ENCODE data around the gene AEBP1. TPM values are rescaled to one million over a fixed set of nuclear protein-coding genes. Genes with fewer than 3 reads are reported as not detected.
A peak's percentile ranks its signal among the peaks of the same experiment; 100 is the strongest.

AEBP1 gene
- total RNA-seq, 4 donors from 2014 or later = 33.9 to 151 (median 89.0) TPM

DNA sequence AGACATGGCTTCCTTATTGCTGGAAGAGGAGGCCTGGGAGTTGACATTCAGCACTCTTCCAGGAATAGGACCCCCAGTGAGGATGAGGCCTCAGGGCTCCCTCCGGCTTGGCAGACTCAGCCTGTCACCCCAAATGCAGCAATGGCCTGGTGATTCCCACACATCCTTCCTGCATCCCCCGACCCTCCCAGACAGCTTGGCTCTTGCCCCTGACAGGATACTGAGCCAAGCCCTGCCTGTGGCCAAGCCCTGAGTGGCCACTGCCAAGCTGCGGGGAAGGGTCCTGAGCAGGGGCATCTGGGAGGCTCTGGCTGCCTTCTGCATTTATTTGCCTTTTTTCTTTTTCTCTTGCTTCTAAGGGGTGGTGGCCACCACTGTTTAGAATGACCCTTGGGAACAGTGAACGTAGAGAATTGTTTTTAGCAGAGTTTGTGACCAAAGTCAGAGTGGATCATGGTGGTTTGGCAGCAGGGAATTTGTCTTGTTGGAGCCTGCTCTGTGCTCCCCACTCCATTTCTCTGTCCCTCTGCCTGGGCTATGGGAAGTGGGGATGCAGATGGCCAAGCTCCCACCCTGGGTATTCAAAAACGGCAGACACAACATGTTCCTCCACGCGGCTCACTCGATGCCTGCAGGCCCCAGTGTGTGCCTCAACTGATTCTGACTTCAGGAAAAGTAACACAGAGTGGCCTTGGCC is 43.0 kb upstream of the AEBP1 start:
- Histone ChIP-seq H3K4me1 (peaks cover 16 to 19% (median 17%) of the 10 kb centered on the region in 4 donors), H3K27me3 (no peaks in the 10 kb centered on the region), H3K4me3 (no peak overlapping the region), H3K36me3 (peaks cover 0 to 55% (median 26%) of the 10 kb centered on the region in 4 donors), H3K9me3 (no peaks in the 10 kb centered on the region), H3K27ac (no peak overlapping the region)
- intact Hi-C loops (cut with DNase I; ENCODE audit: low total_unique reads) = no loop called here
- 86% methylated on average over 8 of the region's 8 CpGs; no CpG with 5 or more reads in 1 of the 2 donors for WGBS, 2 donors (ENCODE audit: low coverage in 1 of 2)
- TF ChIP-seq, protein P1, sequence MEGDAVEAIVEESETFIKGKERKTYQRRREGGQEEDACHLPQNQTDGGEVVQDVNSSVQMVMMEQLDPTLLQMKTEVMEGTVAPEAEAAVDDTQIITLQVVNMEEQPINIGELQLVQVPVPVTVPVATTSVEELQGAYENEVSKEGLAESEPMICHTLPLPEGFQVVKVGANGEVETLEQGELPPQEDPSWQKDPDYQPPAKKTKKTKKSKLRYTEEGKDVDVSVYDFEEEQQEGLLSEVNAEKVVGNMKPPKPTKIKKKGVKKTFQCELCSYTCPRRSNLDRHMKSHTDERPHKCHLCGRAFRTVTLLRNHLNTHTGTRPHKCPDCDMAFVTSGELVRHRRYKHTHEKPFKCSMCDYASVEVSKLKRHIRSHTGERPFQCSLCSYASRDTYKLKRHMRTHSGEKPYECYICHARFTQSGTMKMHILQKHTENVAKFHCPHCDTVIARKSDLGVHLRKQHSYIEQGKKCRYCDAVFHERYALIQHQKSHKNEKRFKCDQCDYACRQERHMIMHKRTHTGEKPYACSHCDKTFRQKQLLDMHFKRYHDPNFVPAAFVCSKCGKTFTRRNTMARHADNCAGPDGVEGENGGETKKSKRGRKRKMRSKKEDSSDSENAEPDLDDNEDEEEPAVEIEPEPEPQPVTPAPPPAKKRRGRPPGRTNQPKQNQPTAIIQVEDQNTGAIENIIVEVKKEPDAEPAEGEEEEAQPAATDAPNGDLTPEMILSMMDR (IDR thresholded peaks at IDR 0.05) = no peak
- TF ChIP-seq EP300 (IDR thresholded peaks at IDR 0.05; ENCODE audit: low read depth) (no peak), POLR2A (IDR thresholded peaks at IDR 0.05) (no peak), POLR2AphosphoS5 (IDR thresholded peaks at IDR 0.05) (no peak)
- in situ Hi-C loops (cut with MboI; ENCODE audit: low pct_ligation_motif_present in 1 of 4, low pct_unique_long_range_greater_than_20kb in 1 of 4, low sequenced_read_pairs in 3 of 4) = no loop called here
- peak; percentile 5 for DNase-seq

DNA sequence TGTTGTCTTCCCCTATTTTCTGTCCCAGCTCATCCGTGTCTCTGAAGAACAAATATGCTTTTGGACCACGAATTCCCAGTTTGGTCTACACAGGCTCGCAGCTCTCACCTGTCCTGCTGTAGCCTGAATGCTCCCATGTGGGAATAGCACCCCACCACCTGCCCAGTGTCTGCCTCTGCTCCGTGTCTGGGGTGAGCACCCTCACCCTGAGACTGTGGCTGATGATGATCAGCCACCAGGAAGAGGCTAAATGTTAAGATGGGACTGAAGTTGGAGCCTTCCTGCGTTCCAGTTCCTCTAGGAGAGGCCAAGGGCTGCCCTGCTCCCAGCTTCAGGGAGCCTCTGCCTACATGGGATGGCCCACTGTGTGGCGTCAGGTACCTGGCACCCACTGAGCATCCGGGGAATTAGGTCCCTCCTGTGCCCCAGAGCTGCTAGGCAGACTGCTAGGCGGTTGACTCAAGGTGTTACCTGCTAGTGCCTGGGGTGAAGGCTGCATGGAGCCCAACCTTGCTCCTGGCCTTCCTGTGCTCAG is 42.4 kb upstream of the AEBP1 start:
- Histone ChIP-seq H3K36me3 (peaks cover 0 to 49% (median 23%) of the 10 kb centered on the region in 4 donors), H3K4me1 (peaks cover 16 to 20% (median 18%) of the 10 kb centered on the region in 4 donors), H3K4me3 (no peak overlapping the region), H3K27ac (no peak overlapping the region), H3K27me3 (no peaks in the 10 kb centered on the region), H3K9me3 (no peaks in the 10 kb centered on the region)
- in situ Hi-C loops (cut with MboI; ENCODE audit: low pct_ligation_motif_present in 1 of 4, low pct_unique_long_range_greater_than_20kb in 1 of 4, low sequenced_read_pairs in 3 of 4) = no loop called here
- intact Hi-C loops (cut with DNase I; ENCODE audit: low total_unique reads) = no loop called here
- no peak for TF ChIP-seq POLR2A (IDR thresholded peaks at IDR 0.05)
- TF ChIP-seq, protein P1 (IDR thresholded peaks at IDR 0.05) = no peak
- TF ChIP-seq EP300 (IDR thresholded peaks at IDR 0.05; ENCODE audit: low read depth) = no peak
- no peak for TF ChIP-seq POLR2AphosphoS5 (IDR thresholded peaks at IDR 0.05)
- 86% methylated on average over 7 of the region's 8 CpGs; no CpG with 5 or more reads in 1 of the 2 donors for WGBS, 2 donors (ENCODE audit: low coverage in 1 of 2)
- peak; percentile 1 for DNase-seq

- in situ Hi-C loops (cut with MboI; ENCODE audit: low pct_ligation_motif_present in 1 of 4, low pct_unique_long_range_greater_than_20kb in 1 of 4, low sequenced_read_pairs in 3 of 4) (no loop called here), intact Hi-C loops (cut with DNase I; ENCODE audit: low total_unique reads) (no loop called here)
- Histone ChIP-seq H3K36me3 (peaks cover 0 to 42% (median 17%) of the 10 kb centered on the region in 4 donors), H3K4me3 (no peak overlapping the region), H3K4me1 (peaks cover 16 to 20% (median 18%) of the 10 kb centered on the region in 4 donors), H3K27me3 (no peaks in the 10 kb centered on the region), H3K9me3 (no peaks in the 10 kb centered on the region), H3K27ac (no peak overlapping the region)
- 90% methylated on average over 10 of the region's 11 CpGs; no CpG with 5 or more reads in 1 of the 2 donors for WGBS, 2 donors (ENCODE audit: low coverage in 1 of 2)
- DNase-seq = peak; percentile 6
- no peak for TF ChIP-seq EP300 (IDR thresholded peaks at IDR 0.05; ENCODE audit: low read depth)
- TF ChIP-seq POLR2AphosphoS5 (IDR thresholded peaks at IDR 0.05) = no peak
- TF ChIP-seq POLR2A (IDR thresholded peaks at IDR 0.05) = no peak
- TF ChIP-seq, protein P1 (IDR thresholded peaks at IDR 0.05) = no peak
Observed at GRCh38 chr7:44062180-44062902, 41.8 kb upstream of the AEBP1 start.

DNA sequence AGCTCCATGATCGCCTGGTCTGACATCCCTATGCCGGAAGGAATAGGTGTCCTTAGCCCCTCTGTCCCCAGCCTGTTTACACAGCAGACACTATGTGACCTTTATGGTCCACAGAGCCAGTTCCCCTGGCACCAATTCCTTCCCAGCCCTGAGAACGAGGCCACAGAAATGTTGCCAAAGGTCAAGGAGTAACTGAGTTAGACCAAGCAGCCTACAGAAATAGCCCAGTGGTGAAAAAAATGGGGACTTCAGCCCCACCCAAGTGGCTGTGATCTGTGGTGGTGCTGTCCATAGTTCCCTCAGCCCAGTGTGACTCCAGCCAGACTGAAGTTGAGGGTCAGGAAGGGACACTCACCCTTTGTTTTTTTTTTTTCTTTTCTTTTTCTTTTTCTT is 41.2 kb upstream of the AEBP1 start:
- H3K9me3 ChIP-seq = no peaks in the 10 kb centered on the region
- peaks cover 0 to 37% (median 14%) of the 10 kb centered on the region in 4 donors for H3K36me3 ChIP-seq
- TF ChIP-seq, protein P1 (IDR thresholded peaks at IDR 0.05) = no peak
- no peak for TF ChIP-seq POLR2AphosphoS5 (IDR thresholded peaks at IDR 0.05)
- no peak for TF ChIP-seq EP300 (IDR thresholded peaks at IDR 0.05; ENCODE audit: low read depth)
- TF ChIP-seq POLR2A (IDR thresholded peaks at IDR 0.05) = no peak
- H3K27me3 ChIP-seq = no peaks in the 10 kb centered on the region
- H3K27ac ChIP-seq = no peak overlapping the region
- 66% methylated on average over 3 of the region's 3 CpGs; no CpG with 5 or more reads in 1 of the 2 donors for WGBS, 2 donors (ENCODE audit: low coverage in 1 of 2)
- H3K4me3 ChIP-seq = no peak overlapping the region
- peaks cover 16 to 20% (median 18%) of the 10 kb centered on the region in 4 donors for H3K4me1 ChIP-seq
- peak; percentile 4 for DNase-seq
- intact Hi-C loops (cut with DNase I; ENCODE audit: low total_unique reads) (no loop called here), in situ Hi-C loops (cut with MboI; ENCODE audit: low pct_ligation_motif_present in 1 of 4, low pct_unique_long_range_greater_than_20kb in 1 of 4, low sequenced_read_pairs in 3 of 4) (no loop called here)
